B cell (primary cell): ENCODE measurements around the gene CCDC102A.

ENCODE experiments used
- EZH2 ChIP-seq: IDR thresholded peaks from 2 replicates; pipeline ENCODE4 v1.6.1; 2012; ENCODE audit warnings: borderline replicate concordance, low read depth, mild to moderate bottlenecking, moderate library complexity, low read length; ENCODE audit not compliant: insufficient read depth, poor library complexity, severe bottlenecking
- TF ChIP-seq, protein P1 (sequence below): fragments of 200-600 bp; IDR thresholded peaks from one replicate; pipeline ENCODE4 v1.8.0; 2022; ENCODE audit warnings: antibody characterized with exemption, mild to moderate bottlenecking

DNA sequence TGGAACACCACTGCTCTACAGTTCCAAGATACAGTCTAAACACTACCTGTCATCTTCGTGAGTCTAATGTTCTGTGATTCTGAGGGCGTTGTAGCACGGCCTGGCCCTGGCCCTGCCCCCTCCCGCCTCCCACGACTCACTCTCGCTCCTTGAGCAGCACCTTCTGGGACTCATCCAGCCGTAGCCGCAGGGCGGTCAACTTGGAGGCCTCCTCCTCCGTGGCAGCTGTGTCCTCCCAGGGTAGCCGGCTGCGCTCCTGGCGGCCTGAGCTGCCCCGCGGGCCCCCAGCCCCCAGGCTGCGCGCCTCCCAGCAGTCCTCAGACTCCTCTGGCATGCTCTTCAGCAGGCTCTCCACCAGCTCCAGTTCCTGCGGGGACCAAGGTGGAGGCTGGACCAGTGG, 10.6 kb downstream of the CCDC102A start:
- TF ChIP-seq, protein P1, sequence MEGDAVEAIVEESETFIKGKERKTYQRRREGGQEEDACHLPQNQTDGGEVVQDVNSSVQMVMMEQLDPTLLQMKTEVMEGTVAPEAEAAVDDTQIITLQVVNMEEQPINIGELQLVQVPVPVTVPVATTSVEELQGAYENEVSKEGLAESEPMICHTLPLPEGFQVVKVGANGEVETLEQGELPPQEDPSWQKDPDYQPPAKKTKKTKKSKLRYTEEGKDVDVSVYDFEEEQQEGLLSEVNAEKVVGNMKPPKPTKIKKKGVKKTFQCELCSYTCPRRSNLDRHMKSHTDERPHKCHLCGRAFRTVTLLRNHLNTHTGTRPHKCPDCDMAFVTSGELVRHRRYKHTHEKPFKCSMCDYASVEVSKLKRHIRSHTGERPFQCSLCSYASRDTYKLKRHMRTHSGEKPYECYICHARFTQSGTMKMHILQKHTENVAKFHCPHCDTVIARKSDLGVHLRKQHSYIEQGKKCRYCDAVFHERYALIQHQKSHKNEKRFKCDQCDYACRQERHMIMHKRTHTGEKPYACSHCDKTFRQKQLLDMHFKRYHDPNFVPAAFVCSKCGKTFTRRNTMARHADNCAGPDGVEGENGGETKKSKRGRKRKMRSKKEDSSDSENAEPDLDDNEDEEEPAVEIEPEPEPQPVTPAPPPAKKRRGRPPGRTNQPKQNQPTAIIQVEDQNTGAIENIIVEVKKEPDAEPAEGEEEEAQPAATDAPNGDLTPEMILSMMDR: no peak
- no peak for TF ChIP-seq EZH2
